ENCODE results near the gene SNU13.
"Not testable (repeated sequence)": the region's sequence is repeated elsewhere in the genome, so short reads cannot be mapped to it uniquely, and the experiment has no call there.

SNU13 gene

DNA sequence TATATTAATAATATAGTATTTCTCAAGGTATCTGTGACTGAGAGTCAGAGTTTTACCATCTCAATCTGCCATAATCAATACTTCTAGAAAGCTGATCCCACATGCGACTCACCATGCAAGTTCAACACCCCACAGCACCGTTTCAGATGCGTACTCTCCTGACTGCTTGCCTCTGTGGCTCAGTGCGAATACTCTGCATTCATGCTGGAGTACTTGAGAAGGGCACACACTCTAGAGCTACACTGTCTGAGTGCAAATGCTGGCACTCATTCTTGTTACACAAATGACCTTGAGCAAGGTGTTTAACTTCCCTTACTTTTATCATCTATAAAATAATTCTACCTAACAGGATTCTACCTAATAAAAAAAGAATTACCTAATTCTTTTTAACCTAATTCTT lies 12.5 kb downstream of the SNU13 start:
- DNase-seq = no peak

- DNase-seq = no peak
These were observed 13.8 kb downstream of the SNU13 start for GRCh38 chr22:41674846-41675340.

- DNase-seq = no peak
These were observed 15.7 kb downstream of the SNU13 start for GRCh38 chr22:41672780-41673509.

- not testable (repeated sequence) for DNase-seq
These were observed 16.6 kb downstream of the SNU13 start for GRCh38 chr22:41672096-41672495.

DNA sequence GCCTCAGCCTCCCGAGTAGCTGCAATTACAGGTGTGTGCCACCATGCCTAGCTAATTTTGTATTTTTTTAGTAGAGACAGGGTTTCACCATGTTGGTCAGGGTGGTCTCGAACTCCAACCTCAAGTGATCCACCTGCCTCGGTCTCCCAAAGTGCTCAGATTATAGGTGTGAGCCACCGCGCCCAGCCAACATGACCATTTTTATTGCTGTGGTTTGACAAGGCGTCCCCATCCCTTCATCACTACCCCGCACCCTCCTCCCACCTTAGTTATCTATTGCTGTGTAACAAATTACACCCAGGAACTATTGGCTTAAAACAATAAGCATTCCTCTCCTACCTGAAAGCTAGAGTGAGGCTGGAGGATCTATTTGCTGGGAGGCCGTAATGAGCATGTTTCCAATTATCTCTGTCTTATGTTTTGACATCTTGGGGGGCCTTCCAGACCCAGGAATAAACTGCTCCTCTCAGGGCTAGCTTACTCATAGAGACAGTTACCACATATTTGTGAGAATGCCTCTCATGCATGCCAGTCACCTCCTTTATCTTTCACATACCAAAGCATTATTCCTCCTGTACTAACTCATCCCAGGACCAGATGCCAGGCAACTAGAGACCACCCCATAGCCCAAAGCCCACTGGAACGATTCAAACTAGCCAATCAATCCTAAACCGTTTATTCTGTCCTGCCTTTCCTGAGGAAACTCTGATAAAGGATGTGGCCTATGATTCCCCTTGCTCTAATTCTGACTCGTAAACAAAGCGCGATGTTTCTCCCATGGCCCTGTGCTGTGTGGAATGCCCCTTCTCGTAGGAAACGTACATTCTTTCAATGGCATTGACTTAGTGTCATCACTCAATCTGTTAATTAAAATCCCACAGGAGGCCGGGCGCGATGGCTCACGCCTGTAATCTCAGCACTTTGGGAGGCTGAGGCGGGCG lies 19.4 kb downstream of the SNU13 start:
- no peak for DNase-seq

DNA sequence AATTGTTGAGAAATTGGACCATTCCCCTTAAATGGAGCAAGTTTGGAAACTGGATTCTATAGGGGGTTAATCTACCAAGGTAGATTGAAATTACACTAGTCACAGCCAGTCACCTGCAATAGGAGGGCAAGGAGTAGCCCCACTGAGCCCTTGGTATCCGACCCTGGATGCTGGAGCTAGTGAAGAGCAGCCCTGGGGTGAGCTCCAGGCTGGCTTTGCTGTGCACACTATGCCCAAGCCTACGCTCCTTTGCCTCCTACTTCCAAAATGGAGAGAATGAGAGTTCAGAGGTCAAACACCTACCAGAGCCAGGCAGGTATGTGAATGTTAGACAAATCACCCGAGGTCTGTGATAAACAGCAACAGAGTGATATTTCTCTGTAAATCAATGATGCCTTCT lies 23.7 kb downstream of the SNU13 start:
- DNase-seq = no peak

DNA sequence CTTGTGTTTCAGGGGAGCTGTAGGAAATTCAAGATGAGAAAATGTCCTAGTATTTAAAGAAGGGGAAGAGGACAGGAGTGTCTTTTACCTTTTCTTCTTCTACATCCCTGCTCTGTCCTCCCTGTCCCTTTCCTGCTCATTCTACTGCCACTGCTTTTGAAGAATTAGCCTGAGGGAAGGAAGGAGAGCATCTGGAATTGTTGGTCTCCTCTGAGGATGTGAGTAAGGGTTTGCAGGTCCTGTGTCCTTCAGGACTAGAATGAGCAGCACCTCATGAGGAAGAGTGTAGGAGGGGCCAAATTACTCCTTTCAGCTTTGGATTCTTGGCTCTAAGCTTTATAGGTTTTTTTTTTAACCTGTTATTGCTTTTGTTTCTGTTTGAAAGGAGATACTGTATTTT lies 24.2 kb downstream of the SNU13 start:
- DNase-seq = no peak

GRCh38 chr22:41663594-41663993 lies 25.1 kb downstream of the SNU13 start:
- DNase-seq = not testable (repeated sequence)

GRCh38 chr22:41661713-41662112 lies 27.0 kb downstream of the SNU13 start:
- DNase-seq = no peak

DNA sequence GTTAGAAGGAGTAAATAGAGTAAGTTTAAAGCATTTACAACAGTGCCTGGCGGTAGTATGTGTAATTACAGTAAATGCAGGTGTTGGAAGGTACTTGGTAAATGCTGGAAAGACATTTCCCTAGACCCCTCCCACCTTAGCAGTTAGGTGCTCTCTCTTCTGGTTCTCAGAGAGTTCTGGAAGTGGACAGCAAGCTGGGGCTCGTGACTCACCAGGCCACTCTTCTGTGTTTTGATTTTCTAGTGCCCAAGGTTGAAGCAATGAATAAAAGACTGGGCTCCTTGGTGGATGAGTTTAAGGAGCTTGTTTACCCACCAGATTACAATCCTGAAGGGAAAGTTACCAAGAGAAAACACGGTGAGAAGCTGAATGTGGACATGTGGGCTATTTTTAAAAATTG lies 27.6 kb downstream of the SNU13 start:
- no peak for DNase-seq

- DNase-seq = no peak
These were observed 28.3 kb downstream of the SNU13 start for GRCh38 chr22:41660416-41660815.

DNA sequence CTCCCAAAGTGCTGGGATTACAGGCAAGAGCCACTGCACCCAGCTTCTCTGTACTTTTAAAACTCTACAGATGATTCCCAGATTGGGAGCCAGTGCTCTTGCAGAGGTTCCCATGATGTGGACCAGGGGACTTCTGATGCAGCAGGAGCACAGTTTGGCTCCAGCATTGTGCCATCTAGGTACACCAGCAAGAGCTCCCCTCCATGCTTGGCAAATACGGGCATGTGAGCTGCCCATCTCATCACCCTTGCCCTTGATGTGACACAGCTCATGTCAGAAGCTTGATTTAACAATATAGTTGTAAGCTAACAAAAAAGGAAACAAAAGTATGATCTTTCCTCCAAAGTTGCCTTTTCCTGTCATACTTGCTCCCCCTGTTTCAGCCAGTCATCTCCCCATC lies 28.7 kb downstream of the SNU13 start:
- DNase-seq = no peak

DNA sequence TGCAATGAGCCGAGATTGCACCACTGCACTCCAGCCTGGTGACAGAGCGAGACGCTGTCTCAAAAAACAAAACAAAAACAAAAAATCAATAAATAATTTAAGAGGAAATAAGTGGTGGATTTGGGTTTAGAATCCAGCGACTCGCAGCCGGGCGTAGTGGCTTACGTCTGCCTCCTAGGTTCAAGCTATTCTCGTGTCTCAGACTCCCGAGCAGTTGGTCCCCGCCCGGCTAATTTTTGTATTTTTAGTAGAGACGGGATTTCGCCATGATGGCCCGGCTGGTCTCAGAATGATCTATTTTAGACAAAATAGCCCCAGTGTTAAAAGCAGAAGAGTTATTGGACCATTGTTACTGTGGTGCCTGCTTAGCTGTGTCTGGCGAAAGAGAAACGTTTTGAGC lies 29.8 kb downstream of the SNU13 start:
- DNase-seq = no peak

GRCh38 chr22:41657709-41658108 lies 31.0 kb downstream of the SNU13 start:
- DNase-seq = no peak

DNA sequence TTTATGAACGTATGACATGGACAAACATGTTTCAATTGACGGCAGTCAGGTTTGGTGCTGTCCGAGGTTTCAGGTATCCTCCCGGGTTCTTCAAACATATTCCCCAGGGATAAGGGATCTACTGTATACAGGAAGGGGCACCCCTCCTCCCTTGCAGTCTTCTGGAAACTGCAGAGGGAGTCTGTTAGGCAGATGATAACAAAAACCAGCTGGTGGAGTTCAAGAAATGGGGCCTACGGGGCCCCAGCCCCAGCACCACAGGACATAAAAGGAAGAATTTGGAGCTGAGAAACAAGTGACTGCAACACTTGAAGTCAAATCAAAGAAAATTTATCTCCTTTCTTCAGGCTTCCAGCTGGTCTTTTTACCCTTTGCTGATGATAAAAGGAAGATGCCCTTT lies 32.1 kb downstream of the SNU13 start:
- no peak for DNase-seq

DNA sequence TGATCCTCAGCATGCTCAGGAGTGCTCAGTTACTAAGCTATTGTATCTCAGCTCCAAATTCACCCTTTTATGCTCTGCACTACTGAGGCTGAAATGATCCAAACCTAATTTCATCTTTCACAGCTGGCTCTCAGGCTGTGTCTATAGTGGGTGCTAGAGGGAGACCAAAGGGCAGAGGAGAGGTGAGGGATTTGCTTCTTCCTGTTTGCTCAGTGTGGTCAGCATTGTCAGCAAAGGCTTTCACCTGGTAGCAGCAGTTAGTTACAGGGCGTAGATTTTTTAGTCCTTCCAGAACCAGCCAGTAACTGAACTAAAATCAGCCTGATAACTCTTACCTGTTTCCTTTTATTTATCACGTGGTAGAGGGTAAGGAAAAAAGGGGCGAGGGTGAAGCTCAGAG lies 34.3 kb downstream of the SNU13 start:
- no peak for DNase-seq

- no peak for DNase-seq
These were observed 37.8 kb downstream of the SNU13 start for GRCh38 chr22:41650821-41651220.

DNA sequence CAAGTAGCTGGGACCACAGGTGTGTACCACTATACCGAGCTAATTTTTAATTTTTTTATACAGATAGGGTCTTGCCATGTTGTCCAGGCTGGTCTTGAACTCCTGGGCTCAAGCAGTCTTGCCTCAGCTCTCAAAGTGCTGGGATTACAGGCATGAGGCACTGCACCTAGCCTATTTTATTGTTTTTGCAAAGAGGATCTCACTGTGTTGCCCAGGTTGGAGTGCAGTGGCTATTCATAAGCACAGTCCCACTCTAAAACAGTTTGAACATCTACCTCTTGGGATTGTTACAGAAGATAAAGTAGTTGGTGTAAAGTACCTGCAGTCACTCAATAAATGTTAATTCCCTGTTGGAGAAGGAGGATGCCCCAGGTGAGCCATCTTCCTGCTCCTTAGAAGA lies 38.4 kb downstream of the SNU13 start:
- DNase-seq = no peak

- no peak for DNase-seq
These were observed 40.2 kb downstream of the SNU13 start for GRCh38 chr22:41648432-41648831.

- DNase-seq = no peak
These were observed 40.9 kb downstream of the SNU13 start for GRCh38 chr22:41647771-41648170.

DNA sequence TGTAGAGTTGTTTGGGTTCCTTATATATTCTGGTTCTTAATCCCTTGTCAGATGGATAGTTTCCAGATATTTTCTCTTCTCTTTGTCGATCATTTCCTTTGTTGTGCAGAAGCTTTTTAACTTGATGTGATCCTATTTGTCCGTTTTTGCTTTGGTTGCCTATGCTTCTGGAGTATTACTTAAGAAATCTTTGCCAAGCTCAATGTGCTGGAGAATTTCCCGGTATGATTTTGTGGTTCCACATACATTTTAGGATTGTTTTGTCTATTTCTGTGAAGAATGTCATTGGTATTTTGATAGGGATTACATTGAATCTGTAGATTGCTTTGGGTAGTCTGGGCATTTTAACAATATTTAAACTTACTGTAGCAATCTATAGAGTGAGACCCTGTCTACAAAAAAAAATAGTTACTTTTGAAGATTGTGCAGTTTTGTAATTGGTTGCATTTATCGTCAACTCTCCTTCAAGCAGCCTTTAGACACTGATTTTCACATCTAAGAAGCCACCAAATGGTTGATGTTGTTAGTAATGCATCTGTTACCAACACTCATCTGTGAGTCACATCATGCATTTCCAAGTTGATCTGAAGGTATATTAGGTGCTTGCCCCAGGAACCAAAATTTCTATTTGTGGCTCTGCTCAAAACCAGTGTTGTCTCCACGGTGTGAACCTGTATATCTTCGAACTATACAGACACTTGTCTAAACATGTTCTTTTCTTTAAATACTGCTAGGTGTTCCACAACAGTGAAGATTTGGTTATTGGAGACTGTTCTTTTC lies 46.1 kb downstream of the SNU13 start:
- DNase-seq = no peak

- DNase-seq = no peak
These were observed 46.8 kb downstream of the SNU13 start for GRCh38 chr22:41641854-41642253.

GRCh38 chr22:41638748-41639147 lies 49.9 kb downstream of the SNU13 start:
- no peak for DNase-seq

All from activated CD4-positive, alpha-beta T cell treated with anti-CD3 and anti-CD28 coated beads, Interleukin-2, amount 50 U/mL, for 16 hours (primary cell).